Measurements from ENCODE around the gene B3GNT8. TPM values are rescaled to one million over a fixed set of nuclear protein-coding genes. Genes with fewer than 3 reads are reported as not detected.
"Not testable (repeated sequence)": the region's sequence is repeated elsewhere in the genome, so short reads cannot be mapped to it uniquely, and the experiment has no call there.

Gene B3GNT8
- total and polyA plus RNA-seq, 4 donors, result 3.2 to 7.4 (median 3.8) TPM

DNA sequence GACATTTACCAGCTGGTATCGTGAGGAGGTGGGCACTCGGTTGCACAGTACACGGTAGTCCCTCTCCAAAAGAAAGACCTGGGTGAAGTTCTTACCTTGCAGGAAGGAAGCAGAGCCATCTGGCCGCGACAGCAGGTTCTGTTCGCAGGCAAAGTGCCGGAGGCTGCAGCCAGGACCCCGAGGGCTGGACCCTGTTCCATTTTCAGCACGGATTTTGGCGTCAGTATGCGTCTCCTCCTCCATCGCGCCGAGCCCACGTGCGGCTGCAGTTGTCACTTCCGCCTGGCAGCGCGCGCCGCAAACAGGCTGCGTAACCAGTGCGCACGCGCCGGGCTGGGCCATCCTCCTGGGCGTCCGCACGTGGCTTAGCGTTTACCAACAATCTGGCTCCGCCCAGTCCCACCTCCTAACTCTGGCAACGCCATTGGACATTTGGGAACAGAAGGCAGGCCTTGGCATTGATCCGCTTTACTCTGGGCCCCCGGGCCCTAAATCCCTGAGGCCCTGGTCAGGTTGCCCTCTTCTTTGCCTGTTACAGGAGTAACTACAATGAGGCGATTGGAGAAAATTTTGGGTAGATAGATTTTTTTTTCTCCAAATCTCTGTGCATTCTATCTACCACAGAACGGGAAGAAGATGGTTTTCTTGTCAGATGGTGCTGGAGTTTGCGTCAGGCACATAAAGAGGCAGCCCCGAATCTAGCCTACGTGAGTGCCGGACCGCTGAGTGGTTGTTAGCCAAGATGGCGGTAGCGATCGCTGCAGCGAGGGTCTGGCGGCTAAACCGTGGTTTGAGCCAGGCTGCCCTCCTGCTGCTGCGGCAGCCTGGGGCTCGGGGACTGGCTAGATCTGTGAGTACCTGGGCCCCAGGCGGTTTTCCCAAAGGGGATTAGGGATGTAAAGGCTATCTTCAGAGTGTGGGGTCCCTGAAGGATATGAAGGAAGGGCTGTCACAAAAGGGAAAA lies 29.8 kb downstream of the B3GNT8 start, which contains the start of the genes BCKDHA and EXOSC5:
BCKDHA (plus strand) TSS at position 733 of the 964 bp plus-strand sequence; CDS start at position 743, 10 bp downstream.
EXOSC5 (minus strand) TSS at position 274 of the 964 bp plus-strand sequence; CDS start at position 243, 31 bp downstream.
- H3K36me3 ChIP-seq (ENCODE audit: control insufficient read depth in 1 of 2, insufficient read depth in 2 of 2, low read length in 1 of 2), result no peaks in the 10 kb centered on the region
- H3K4me3 ChIP-seq (ENCODE audit: low read length in 2 of 2), result peak within 1 kb of the TSS; percentile 35 to 93
- no peaks in the 10 kb centered on the region for H3K9me3 ChIP-seq (ENCODE audit: control insufficient read depth, low read length)
- H3K27me3 ChIP-seq (ENCODE audit: control insufficient read depth in 1 of 2, insufficient read depth in 2 of 2, low read length in 1 of 2), result no peaks in the 10 kb centered on the region
- H3K27ac ChIP-seq (ENCODE audit: low read depth in 1 of 2, low read length in 2 of 2), result peak within 1 kb of the TSS in 1 of 2 donors; percentile 43
- DNase-seq, result peak; percentile 99 to 100
- no peaks in the 10 kb centered on the region for H3K4me1 ChIP-seq (ENCODE audit: control insufficient read depth in 1 of 2, insufficient read depth in 2 of 2, low read length in 2 of 2)
- WGBS, 2 donors, result 0 to 1% methylated on average over 50 of the region's 50 CpGs
- ATAC-seq (ENCODE audit: low FRiP score), result peak; percentile 100
- intact Hi-C loops (cut with DNase I), result loop anchor here in 1 of 2 donors (5.0 kb wide), 1 partner anchor 40 kb away; the partner anchor contains the start of gene DMAC2

DNA sequence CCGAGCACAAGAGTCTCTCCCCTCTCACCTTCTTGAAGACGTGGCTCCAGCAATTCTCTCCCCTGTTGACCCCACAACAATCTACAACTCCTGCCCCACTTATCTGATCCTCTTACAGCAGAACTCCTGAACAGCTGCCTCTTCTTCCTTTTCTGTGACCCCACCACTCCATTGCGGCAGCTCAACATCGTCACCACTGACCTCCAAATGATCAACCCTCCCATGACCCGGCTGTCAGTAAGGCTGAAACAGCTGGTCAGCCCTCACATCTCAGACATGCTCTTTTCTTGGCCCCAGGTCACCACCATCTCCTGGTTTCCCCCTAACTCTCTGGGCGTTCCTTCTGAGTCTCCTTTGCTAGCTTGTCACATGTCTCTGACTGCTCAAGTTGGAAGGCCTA lies 31.8 kb downstream of the B3GNT8 start:
- no peak for ATAC-seq (ENCODE audit: low FRiP score)
- H3K4me1 ChIP-seq (ENCODE audit: control insufficient read depth in 1 of 2, insufficient read depth in 2 of 2, low read length in 2 of 2), result no peaks in the 10 kb centered on the region
- no peak for DNase-seq
- H3K27me3 ChIP-seq (ENCODE audit: control insufficient read depth in 1 of 2, insufficient read depth in 2 of 2, low read length in 1 of 2), result no peaks in the 10 kb centered on the region
- intact Hi-C loops (cut with DNase I), result loop anchor here in 1 of 2 donors (5.0 kb wide), 1 partner anchor 42 kb away; the partner anchor contains the start of gene DMAC2
- peaks cover 0 to 3% of the 10 kb centered on the region in 2 donors for H3K36me3 ChIP-seq (ENCODE audit: control insufficient read depth in 1 of 2, insufficient read depth in 2 of 2, low read length in 1 of 2)
- H3K4me3 ChIP-seq (ENCODE audit: low read length in 2 of 2), result no peak overlapping the region
- no peak overlapping the region for H3K27ac ChIP-seq (ENCODE audit: low read depth in 1 of 2, low read length in 2 of 2)
- 75 to 78% methylated on average over 6 of the region's 6 CpGs for WGBS, 2 donors
- H3K9me3 ChIP-seq (ENCODE audit: control insufficient read depth, low read length), result no peaks in the 10 kb centered on the region

DNA sequence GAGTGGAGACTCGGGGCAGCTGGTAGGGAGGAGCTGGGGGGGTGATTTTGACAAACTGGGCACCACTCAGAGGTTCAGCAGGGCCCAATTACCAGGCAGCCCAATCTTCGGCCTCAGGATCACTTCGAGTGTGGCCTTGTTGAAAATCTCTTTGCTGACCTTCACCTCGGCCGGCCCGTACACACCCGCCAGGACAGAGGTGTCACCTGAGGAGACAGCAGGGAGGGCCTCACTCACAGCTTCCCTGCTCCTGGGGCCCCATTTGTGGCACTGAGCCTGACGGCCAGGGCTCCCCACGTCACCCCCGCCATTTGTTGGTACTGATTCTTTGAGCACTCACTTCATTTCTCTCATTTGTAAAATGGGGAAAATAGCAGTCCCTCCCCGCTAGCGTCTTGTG lies 34.4 kb downstream of the B3GNT8 start:
- 85 to 87% methylated on average over 12 of the region's 12 CpGs for WGBS, 2 donors
- peaks cover 0 to 3% of the 10 kb centered on the region in 2 donors for H3K36me3 ChIP-seq (ENCODE audit: control insufficient read depth in 1 of 2, insufficient read depth in 2 of 2, low read length in 1 of 2)

GRCh38 chr19:41391618-41392017 lies 35.6 kb downstream of the B3GNT8 start:
- intact Hi-C loops (cut with DNase I), result no loop called here
- DNase-seq (no peak), ATAC-seq (ENCODE audit: low FRiP score) (no peak)
- H3K4me3 ChIP-seq (ENCODE audit: low read length in 2 of 2), result no peak overlapping the region
- H3K4me1 ChIP-seq (ENCODE audit: control insufficient read depth in 1 of 2, insufficient read depth in 2 of 2, low read length in 2 of 2), result no peaks in the 10 kb centered on the region
- 89 to 95% methylated on average over 11 of the region's 11 CpGs for WGBS, 2 donors
- H3K27ac ChIP-seq (ENCODE audit: low read depth in 1 of 2, low read length in 2 of 2), result no peak overlapping the region
- H3K36me3 ChIP-seq (ENCODE audit: control insufficient read depth in 1 of 2, insufficient read depth in 2 of 2, low read length in 1 of 2), result peaks cover 0 to 3% of the 10 kb centered on the region in 2 donors
- H3K9me3 ChIP-seq (ENCODE audit: control insufficient read depth, low read length), result no peaks in the 10 kb centered on the region
- H3K27me3 ChIP-seq (ENCODE audit: control insufficient read depth in 1 of 2, insufficient read depth in 2 of 2, low read length in 1 of 2), result no peaks in the 10 kb centered on the region

More for the DNA sequence above, 34.4 kb downstream of the B3GNT8 start:
- no peak for ATAC-seq (ENCODE audit: low FRiP score)
- Histone ChIP-seq H3K4me1 (ENCODE audit: control insufficient read depth in 1 of 2, insufficient read depth in 2 of 2, low read length in 2 of 2) (no peaks in the 10 kb centered on the region), H3K4me3 (ENCODE audit: low read length in 2 of 2) (no peak overlapping the region), H3K9me3 (ENCODE audit: control insufficient read depth, low read length) (no peaks in the 10 kb centered on the region), H3K27ac (ENCODE audit: low read depth in 1 of 2, low read length in 2 of 2) (no peak overlapping the region), H3K27me3 (ENCODE audit: control insufficient read depth in 1 of 2, insufficient read depth in 2 of 2, low read length in 1 of 2) (no peaks in the 10 kb centered on the region)
- DNase-seq, result no peak
- intact Hi-C loops (cut with DNase I), result no loop called here

DNA sequence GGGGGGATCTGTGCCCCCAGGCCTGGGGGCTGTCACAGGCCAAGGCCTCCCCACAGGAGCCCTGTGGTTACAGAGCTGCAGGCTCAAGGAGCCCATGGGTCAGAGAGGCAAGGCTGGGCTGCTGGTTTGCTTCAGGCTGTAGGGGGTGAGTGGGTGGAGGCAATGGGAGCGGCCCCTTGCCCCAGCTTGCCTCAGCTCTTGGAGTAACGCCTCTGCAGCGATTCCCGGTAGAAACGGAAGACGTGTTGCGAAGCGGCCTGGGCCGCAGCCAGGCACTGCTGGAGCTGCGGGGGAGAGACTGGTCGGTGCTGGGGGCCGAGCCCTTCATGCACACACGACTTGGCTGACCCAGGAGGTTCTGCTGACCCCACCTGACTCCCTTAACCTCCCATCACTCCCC lies 40.7 kb downstream of the B3GNT8 start:
- intact Hi-C loops (cut with DNase I), result no loop called here
- DNase-seq (no peak), ATAC-seq (ENCODE audit: low FRiP score) (no peak)
- Histone ChIP-seq H3K4me3 (ENCODE audit: low read length in 2 of 2) (no peak overlapping the region), H3K27me3 (ENCODE audit: control insufficient read depth in 1 of 2, insufficient read depth in 2 of 2, low read length in 1 of 2) (no peaks in the 10 kb centered on the region), H3K36me3 (ENCODE audit: control insufficient read depth in 1 of 2, insufficient read depth in 2 of 2, low read length in 1 of 2) (peaks cover 0 to 3% of the 10 kb centered on the region in 2 donors), H3K9me3 (ENCODE audit: control insufficient read depth, low read length) (no peaks in the 10 kb centered on the region), H3K27ac (ENCODE audit: low read depth in 1 of 2, low read length in 2 of 2) (no peak overlapping the region), H3K4me1 (ENCODE audit: control insufficient read depth in 1 of 2, insufficient read depth in 2 of 2, low read length in 2 of 2) (no peaks in the 10 kb centered on the region)
- 90 to 92% methylated on average over 13 of the region's 13 CpGs for WGBS, 2 donors

- no peak overlapping the region for H3K4me3 ChIP-seq (ENCODE audit: low read length in 2 of 2)
- 91 to 95% methylated on average over 5 of the region's 5 CpGs for WGBS, 2 donors
These were observed 42.8 kb downstream of the B3GNT8 start for GRCh38 chr19:41384351-41384750.

GRCh38 chr19:41381536-41381935 lies 45.6 kb downstream of the B3GNT8 start:
- DNase-seq; H3K4me1 ChIP-seq (ENCODE audit: control insufficient read depth in 1 of 2, insufficient read depth in 2 of 2, low read length in 2 of 2); intact Hi-C loops (cut with DNase I); H3K4me3 ChIP-seq (ENCODE audit: low read length in 2 of 2); H3K27me3 ChIP-seq (ENCODE audit: control insufficient read depth in 1 of 2, insufficient read depth in 2 of 2, low read length in 1 of 2); ATAC-seq (ENCODE audit: low FRiP score); H3K36me3 ChIP-seq (ENCODE audit: control insufficient read depth in 1 of 2, insufficient read depth in 2 of 2, low read length in 1 of 2); H3K27ac ChIP-seq (ENCODE audit: low read depth in 1 of 2, low read length in 2 of 2); H3K9me3 ChIP-seq (ENCODE audit: control insufficient read depth, low read length): not testable (repeated sequence)
- 96% methylated on average over 8 of the region's 8 CpGs for WGBS, 2 donors

More at GRCh38 chr19:41384351-41384750, 42.8 kb downstream of the B3GNT8 start:
- ATAC-seq (ENCODE audit: low FRiP score) (no peak), DNase-seq (no peak)
- no peaks in the 10 kb centered on the region for H3K27me3 ChIP-seq (ENCODE audit: control insufficient read depth in 1 of 2, insufficient read depth in 2 of 2, low read length in 1 of 2)
- no peak overlapping the region for H3K27ac ChIP-seq (ENCODE audit: low read depth in 1 of 2, low read length in 2 of 2)
- no peaks in the 10 kb centered on the region for H3K4me1 ChIP-seq (ENCODE audit: control insufficient read depth in 1 of 2, insufficient read depth in 2 of 2, low read length in 2 of 2)
- intact Hi-C loops (cut with DNase I), result no loop called here
- no peaks in the 10 kb centered on the region for H3K9me3 ChIP-seq (ENCODE audit: control insufficient read depth, low read length)
- H3K36me3 ChIP-seq (ENCODE audit: control insufficient read depth in 1 of 2, insufficient read depth in 2 of 2, low read length in 1 of 2), result no peaks in the 10 kb centered on the region

DNA sequence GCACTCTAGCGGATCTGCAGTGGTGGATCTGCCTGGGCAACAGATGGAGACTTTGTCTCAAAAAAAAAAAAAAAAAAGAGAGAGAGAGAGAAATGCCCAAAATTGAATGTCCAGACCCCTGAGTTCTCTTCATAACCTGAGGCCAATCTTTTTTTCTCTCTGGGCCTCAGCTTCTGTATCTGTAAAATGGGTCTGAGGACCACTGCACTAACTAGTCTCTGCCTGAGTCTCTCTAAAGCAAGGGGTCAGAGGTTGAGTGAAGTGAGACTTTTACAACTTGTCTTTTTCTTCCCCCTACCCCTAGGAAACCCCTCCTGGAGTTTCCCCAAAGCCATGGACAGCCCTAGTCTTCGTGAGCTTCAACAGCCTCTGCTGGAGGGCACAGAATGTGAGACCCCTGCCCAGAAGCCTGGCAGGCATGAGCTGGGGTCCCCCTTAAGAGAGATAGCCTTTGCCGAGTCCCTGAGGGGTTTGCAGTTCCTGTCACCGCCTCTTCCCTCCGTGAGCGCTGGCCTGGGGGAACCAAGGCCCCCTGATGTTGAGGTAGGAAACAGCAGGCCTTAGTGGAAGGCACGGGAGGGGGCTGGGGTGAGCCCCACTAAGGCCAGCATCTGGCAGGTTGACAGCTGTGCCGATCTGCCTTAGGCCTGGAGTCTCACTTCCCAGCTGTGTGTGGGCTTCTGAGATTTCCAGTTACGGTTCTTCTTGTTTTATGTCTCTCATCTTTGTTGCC lies 49.0 kb downstream of the B3GNT8 start:
- H3K4me3 ChIP-seq (ENCODE audit: low read length in 2 of 2), result no peak overlapping the region
- no peaks in the 10 kb centered on the region for H3K36me3 ChIP-seq (ENCODE audit: control insufficient read depth in 1 of 2, insufficient read depth in 2 of 2, low read length in 1 of 2)
- DNase-seq (no peak), ATAC-seq (ENCODE audit: low FRiP score) (no peak)
- no peaks in the 10 kb centered on the region for H3K9me3 ChIP-seq (ENCODE audit: control insufficient read depth, low read length)
- no peaks in the 10 kb centered on the region for H3K4me1 ChIP-seq (ENCODE audit: control insufficient read depth in 1 of 2, insufficient read depth in 2 of 2, low read length in 2 of 2)
- WGBS, 2 donors, result 57 to 67% methylated on average over 9 of the region's 9 CpGs
- H3K27ac ChIP-seq (ENCODE audit: low read depth in 1 of 2, low read length in 2 of 2), result no peak overlapping the region
- no peaks in the 10 kb centered on the region for H3K27me3 ChIP-seq (ENCODE audit: control insufficient read depth in 1 of 2, insufficient read depth in 2 of 2, low read length in 1 of 2)
- intact Hi-C loops (cut with DNase I), result no loop called here
